Smooth muscle cell (in vitro differentiated cells): ENCODE measurements around the gene WNT10A. TPM values are rescaled to one million over a fixed set of nuclear protein-coding genes. Genes with fewer than 3 reads are reported as not detected.
"Not testable (repeated sequence)": the region's sequence is repeated elsewhere in the genome, so short reads cannot be mapped to it uniquely, and the experiment has no call there.

Experiments
- DNase-seq: peaks from one replicate; lab custom pipeline; 2025; ENCODE audit not compliant: unreplicated experiment; lab: John Stamatoyannopoulos, UW
- H2AFZ ChIP-seq: fragments of 200-600 bp; sonication (generic); 2 replicates; pipeline ENCODE4 v1.6.0; 2016; ENCODE audit warnings: antibody characterized with exemption, low read depth, mild to moderate bottlenecking
- H3F3A ChIP-seq: fragments of 200-600 bp; sonication (generic); 2 replicates; pipeline ENCODE4 v1.6.0; 2017; ENCODE audit warnings: antibody characterized with exemption, low read depth
- H3K27ac ChIP-seq: fragments of 200-600 bp; sonication (generic); 2 replicates; pipeline ENCODE4 v1.5.1; 2016; ENCODE audit warnings: low read depth, mild to moderate bottlenecking
- H3K27me3 ChIP-seq: fragments of 200-600 bp; sonication (generic); 2 replicates; pipeline ENCODE4 v1.6.1; 2016; ENCODE audit warnings: low read depth, mild to moderate bottlenecking
- H3K36me3 ChIP-seq: fragments of 200-600 bp; sonication (generic); 2 replicates; pipeline ENCODE4 v1.5.1; 2016; ENCODE audit warnings: low read depth
- H3K4me1 ChIP-seq: fragments of 200-600 bp; sonication (generic); 2 replicates; pipeline ENCODE4 v1.5.1; 2016; ENCODE audit warnings: low read depth
- H3K4me2 ChIP-seq: fragments of 200-600 bp; sonication (generic); 2 replicates; pipeline ENCODE4 v1.6.0; 2016; ENCODE audit warnings: mild to moderate bottlenecking
- H3K4me3 ChIP-seq: fragments of 200-600 bp; sonication (generic); 2 replicates; pipeline ENCODE4 v1.5.1; 2016; ENCODE audit warnings: mild to moderate bottlenecking
- H3K79me2 ChIP-seq: fragments of 200-600 bp; sonication (generic); 2 replicates; pipeline ENCODE4 v1.6.0; 2016; ENCODE audit warnings: low read depth, mild to moderate bottlenecking
- H3K9ac ChIP-seq: fragments of 200-600 bp; sonication (generic); 2 replicates; pipeline ENCODE4 v1.6.0; 2016; ENCODE audit warnings: low read depth
- H3K9me3 ChIP-seq: fragments of 200-600 bp; sonication (generic); replicated peaks from 2 replicates; pipeline ENCODE4 v1.5.1; 2016; ENCODE audit warnings: low read depth
- H4K20me1 ChIP-seq: fragments of 200-600 bp; sonication (generic); 2 replicates; pipeline ENCODE4 v1.6.0; 2016; ENCODE audit warnings: low read depth
- WGBS: methylation state at CpG from one replicate; pipeline ENCODE4 v1.1.7; 2016; ENCODE audit warnings: low lambda C conversion rate; 5-methylcytosine and 5-hydroxymethylcytosine counted together
- polyA plus RNA-seq: library from polyadenylated mRNA; unstranded; fragments of >200 nt; fragmentation: Nextera tagmentation; extraction: Ambion mirVana; gene quantifications from 2 replicates; pipeline ENCODE4 v1.2.1, GENCODE V29; 2016
- total RNA-seq: library from RNA; depleted of rRNA; stranded (reverse); fragments of >200 nt; gene quantifications from 2 replicates; pipeline ENCODE4 v1.2.3, GENCODE V29; 2014
- TF ChIP-seq, protein P1 (sequence below): fragments of 200-600 bp; sonication (generic); IDR thresholded peaks from 2 replicates; pipeline ENCODE4 v1.5.1; 2017; ENCODE audit warnings: borderline replicate concordance, mild to moderate bottlenecking, antibody characterized with exemption; ENCODE audit not compliant: insufficient read depth, poor library complexity, severe bottlenecking

The WNT10A gene
- total and polyA plus RNA-seq, 2 experiments from 2014 or later = 2.3 to 3.6 TPM

- peak overlapping the region; percentile 2 for H2AFZ ChIP-seq
- no peak overlapping the region for H3K4me3 ChIP-seq
- no peak overlapping the region for H3K27ac ChIP-seq
- no peaks in the 10 kb centered on the region for H3K4me1 ChIP-seq
- WGBS = 63% methylated on average over 4 of the region's 4 CpGs
- H3K9ac ChIP-seq = no peak overlapping the region
- H3K36me3 ChIP-seq = no peaks in the 10 kb centered on the region
- no peaks in the 10 kb centered on the region for H3F3A ChIP-seq
- no peak overlapping the region for H3K4me2 ChIP-seq
- no peaks in the 10 kb centered on the region for H3K27me3 ChIP-seq
- peaks cover 4% of the 10 kb centered on the region for H3K9me3 ChIP-seq
- H3K79me2 ChIP-seq = no peaks in the 10 kb centered on the region
- no peaks in the 10 kb centered on the region for H4K20me1 ChIP-seq
- TF ChIP-seq, protein P1, sequence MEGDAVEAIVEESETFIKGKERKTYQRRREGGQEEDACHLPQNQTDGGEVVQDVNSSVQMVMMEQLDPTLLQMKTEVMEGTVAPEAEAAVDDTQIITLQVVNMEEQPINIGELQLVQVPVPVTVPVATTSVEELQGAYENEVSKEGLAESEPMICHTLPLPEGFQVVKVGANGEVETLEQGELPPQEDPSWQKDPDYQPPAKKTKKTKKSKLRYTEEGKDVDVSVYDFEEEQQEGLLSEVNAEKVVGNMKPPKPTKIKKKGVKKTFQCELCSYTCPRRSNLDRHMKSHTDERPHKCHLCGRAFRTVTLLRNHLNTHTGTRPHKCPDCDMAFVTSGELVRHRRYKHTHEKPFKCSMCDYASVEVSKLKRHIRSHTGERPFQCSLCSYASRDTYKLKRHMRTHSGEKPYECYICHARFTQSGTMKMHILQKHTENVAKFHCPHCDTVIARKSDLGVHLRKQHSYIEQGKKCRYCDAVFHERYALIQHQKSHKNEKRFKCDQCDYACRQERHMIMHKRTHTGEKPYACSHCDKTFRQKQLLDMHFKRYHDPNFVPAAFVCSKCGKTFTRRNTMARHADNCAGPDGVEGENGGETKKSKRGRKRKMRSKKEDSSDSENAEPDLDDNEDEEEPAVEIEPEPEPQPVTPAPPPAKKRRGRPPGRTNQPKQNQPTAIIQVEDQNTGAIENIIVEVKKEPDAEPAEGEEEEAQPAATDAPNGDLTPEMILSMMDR = no peak
- no peak for DNase-seq
These were observed 41.2 kb upstream of the WNT10A start for GRCh38 chr2:218839430-218839829.

- H3K79me2 ChIP-seq = no peaks in the 10 kb centered on the region
- peaks cover 4% of the 10 kb centered on the region for H3K9me3 ChIP-seq
- H3K27me3 ChIP-seq = no peaks in the 10 kb centered on the region
- TF ChIP-seq, protein P1 = no peak
- H3F3A ChIP-seq = no peaks in the 10 kb centered on the region
- H3K36me3 ChIP-seq = no peaks in the 10 kb centered on the region
- H3K4me2 ChIP-seq = no peak overlapping the region
- H3K27ac ChIP-seq = no peak overlapping the region
- H4K20me1 ChIP-seq = no peaks in the 10 kb centered on the region
- H3K4me1 ChIP-seq = no peaks in the 10 kb centered on the region
- H3K4me3 ChIP-seq = no peak overlapping the region
- no peak overlapping the region for H3K9ac ChIP-seq
- H2AFZ ChIP-seq = peak overlapping the region; percentile 2
- DNase-seq = no peak
- WGBS = 87% methylated on average over 1 of the region's 1 CpG
These were observed 40.8 kb upstream of the WNT10A start for GRCh38 chr2:218839888-218840287.

GRCh38 chr2:218844334-218844733 is 36.3 kb upstream of the WNT10A start:
- H3K27me3 ChIP-seq, DNase-seq, H4K20me1 ChIP-seq, H3F3A ChIP-seq, H3K36me3 ChIP-seq, H3K4me1 ChIP-seq, H3K4me3 ChIP-seq, H3K27ac ChIP-seq, H2AFZ ChIP-seq, H3K9me3 ChIP-seq, H3K79me2 ChIP-seq, H3K9ac ChIP-seq, H3K4me2 ChIP-seq: not testable (repeated sequence)
- 84% methylated on average over 5 of the region's 5 CpGs for WGBS

DNA sequence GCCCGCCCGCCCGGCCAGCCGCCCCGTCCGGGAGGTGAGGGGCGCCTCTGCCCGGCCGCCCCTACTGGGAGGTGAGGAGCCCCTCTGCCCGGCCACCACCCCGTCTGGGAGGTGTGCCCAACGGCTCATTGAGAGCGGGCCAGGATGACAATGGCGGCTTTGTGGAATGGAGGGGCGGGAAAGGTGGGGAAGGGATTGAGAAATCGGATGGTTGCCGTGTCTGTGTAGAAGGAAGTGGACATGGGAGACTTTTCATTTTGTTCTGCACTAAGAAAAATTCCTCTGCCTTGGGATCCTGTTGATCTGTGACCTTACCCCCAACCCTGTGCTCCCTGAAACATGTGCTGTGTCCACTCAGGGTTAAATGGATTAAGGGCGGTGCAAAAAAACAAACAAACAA is 33.7 kb upstream of the WNT10A start:
- WGBS = 92% methylated on average over 6 of the region's 18 CpGs
- H3K4me3 ChIP-seq, H3K36me3 ChIP-seq, H3K4me1 ChIP-seq, H3K79me2 ChIP-seq, H4K20me1 ChIP-seq, H3K4me2 ChIP-seq, H3K27me3 ChIP-seq, H3K9me3 ChIP-seq, H3F3A ChIP-seq, H3K9ac ChIP-seq, DNase-seq, H3K27ac ChIP-seq, H2AFZ ChIP-seq: not testable (repeated sequence)

DNA sequence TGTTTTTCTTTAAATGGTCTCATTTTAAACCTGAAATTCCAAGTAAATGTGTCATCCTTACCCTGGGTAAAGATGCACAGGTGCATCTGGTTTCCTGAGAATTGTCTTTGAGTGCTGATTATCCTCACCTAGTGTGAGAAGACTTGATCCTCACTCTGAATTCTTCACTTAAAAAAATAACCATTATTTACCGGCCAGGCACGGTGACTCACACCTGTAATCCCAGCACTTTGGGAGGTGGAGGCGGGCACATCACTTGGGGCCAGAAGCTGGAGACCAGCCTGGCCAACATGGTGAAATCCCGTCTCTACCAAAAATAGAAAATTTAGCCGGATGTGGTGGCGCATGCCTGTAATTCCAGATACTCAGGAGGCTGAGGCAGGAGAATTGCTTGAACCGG is 30.9 kb upstream of the WNT10A start:
- H3K27ac ChIP-seq = no peak overlapping the region
- 45% methylated on average over 7 of the region's 7 CpGs for WGBS

More for the DNA sequence above, 30.9 kb upstream of the WNT10A start:
- H3K9ac ChIP-seq = no peak overlapping the region
- H3K36me3 ChIP-seq = no peaks in the 10 kb centered on the region
- H3K79me2 ChIP-seq = no peaks in the 10 kb centered on the region
- DNase-seq = no peak
- peaks cover 7% of the 10 kb centered on the region for H3K4me1 ChIP-seq
- H4K20me1 ChIP-seq = no peaks in the 10 kb centered on the region
- no peak overlapping the region for H3K4me3 ChIP-seq
- H3K9me3 ChIP-seq = no peaks in the 10 kb centered on the region
- H3K4me2 ChIP-seq = no peak overlapping the region
- H2AFZ ChIP-seq = no peak overlapping the region
- no peaks in the 10 kb centered on the region for H3K27me3 ChIP-seq
- TF ChIP-seq, protein P1 = no peak
- H3F3A ChIP-seq = no peaks in the 10 kb centered on the region
